HG02763 (cell line): Measurements from ENCODE around the gene POU6F2.
"Not testable (repeated sequence)": the region's sequence is repeated elsewhere in the genome, so short reads cannot be mapped to it uniquely, and the experiment has no call there.

ENCODE experiments used
- ATAC-seq: cut with Tn5 transposase; IDR thresholded peaks from one replicate; pipeline ENCODE4 v1.9.1; 2021; ENCODE audit warnings: mild to moderate bottlenecking, moderate library complexity; ENCODE audit not compliant: unreplicated experiment

POU6F2 gene

DNA sequence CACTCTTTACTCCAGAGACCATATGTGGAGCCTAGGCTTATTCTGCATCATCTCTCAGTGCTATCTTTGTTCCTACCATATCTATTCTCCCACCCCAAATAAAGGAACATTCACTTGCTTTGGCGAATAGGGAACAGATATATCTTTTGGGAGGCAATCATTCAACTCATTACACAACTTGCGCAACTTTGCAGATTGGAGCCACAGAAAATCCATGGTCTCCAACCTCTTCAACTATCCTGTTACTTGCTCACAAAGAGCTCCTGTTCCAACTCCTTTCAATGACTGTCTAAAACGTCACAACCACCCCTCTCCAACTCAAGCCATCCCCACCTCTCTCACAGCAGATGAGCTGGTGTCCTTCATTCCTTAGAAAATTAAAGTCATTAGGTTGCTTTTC, 203.7 kb downstream of the POU6F2 start:
- ATAC-seq, result no peak

DNA sequence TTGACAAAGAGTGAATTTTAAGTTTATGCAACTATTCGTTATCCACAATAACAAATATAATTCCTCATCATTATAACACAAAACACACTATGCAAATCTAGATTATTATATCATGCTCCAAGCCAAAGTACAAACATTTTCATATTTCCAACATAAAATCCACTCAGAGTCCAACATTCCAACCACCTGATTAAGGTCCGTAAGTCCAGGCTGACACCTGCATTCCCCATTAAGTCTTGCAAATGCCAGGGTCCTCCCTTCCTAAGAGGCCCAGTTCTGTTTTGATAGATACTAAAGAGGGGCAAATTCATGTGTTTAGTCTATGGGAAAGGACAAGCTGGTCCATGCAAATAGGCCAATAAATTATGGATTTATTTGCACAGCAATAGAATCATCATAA, 206.1 kb downstream of the POU6F2 start:
- ATAC-seq, result no peak

DNA sequence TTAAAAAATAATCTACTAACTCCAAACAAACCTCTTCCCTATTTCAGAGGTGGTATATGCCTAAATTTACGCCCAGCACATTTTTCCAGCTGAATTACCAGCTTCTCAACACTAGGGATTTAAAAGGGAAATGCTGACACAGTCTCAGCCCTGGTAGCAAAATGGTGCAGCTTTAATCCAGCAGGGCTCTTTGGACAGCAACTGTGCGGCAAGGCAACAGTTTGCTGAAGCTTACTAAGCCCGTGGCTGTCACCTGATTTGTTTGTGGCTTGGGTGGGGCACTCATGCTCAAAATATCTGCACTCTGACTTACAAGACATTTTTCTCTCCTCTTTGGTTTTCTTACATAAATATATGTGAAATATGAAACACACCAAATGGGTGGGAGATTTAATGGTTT, 206.7 kb downstream of the POU6F2 start:
- no peak for ATAC-seq

DNA sequence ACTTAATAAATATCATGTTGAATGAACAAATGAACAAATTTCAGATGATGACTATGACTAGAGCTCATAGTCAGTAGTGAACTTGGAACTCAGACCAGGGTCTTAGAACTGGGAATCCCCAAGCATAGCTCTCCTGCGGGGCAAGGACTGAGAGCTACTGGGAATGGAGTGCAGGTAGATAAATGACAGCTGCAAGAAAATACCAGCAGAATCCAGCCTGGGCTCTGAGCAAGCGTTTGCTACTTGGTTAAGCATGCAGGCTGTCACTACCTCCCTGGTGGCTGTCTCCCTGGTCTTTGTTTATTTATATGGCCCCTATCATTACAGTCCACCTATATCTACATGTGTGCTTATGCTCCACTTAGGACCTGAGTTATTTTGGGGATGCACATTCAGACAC, 208.4 kb downstream of the POU6F2 start:
- ATAC-seq, result no peak

DNA sequence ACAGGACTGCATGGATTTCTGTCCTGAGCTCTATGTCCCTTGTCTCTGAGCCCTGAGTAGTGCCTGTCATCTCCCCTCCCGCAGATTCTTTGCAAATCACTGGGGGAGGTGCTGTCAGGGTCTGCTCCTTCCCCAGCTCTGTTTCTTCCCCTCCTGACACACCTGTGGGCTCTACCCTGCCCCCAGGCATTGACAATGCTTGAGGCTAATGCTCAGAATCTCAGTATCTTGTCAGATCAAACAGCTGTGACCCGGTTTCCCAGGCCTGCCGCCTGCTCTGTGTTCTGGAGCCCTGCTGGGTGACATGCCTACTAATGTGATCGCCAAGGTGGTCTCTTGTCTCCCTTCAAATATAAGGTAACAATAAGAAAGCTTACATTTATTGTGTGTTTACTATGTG, 209.0 kb downstream of the POU6F2 start:
- no peak for ATAC-seq

DNA sequence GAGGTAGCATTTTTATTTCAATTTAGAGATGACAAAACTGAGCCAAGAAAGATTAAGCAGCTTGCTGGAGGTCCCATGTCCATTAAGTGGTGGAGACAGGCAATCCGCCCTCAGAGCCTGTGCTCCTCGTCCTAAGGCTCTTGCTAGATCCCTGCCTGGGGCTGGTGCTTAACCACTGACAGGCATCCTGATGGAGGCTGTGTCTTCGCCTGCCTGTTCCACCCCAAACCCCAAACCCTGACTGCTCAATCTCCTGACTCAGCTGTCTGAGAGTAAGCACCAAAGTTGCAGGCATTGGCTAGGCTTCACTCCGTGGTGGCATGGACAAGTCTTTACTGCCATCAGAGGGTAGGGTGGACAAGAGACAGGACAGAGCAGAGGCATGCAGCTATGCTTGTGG, 209.4 kb downstream of the POU6F2 start:
- ATAC-seq, result no peak

DNA sequence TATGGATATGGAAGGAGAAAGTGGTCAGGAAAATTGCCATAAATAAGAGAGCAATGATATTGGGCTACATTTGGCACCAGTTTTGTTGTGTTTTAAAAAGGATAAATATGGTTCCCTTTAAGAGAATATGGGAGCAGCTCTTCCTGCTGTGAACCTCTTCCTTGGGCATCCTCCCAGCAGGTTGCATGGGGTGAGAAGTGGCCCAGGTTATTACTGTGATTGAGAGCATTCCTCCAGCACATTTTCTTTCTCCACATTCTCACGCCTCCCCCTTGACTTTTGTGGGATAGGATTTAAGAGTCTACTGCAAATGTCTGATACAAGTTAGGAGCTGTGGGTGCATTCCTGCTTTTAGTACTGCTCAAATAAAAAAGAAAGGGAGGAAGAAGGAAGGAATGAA, 214.8 kb downstream of the POU6F2 start:
- no peak for ATAC-seq

DNA sequence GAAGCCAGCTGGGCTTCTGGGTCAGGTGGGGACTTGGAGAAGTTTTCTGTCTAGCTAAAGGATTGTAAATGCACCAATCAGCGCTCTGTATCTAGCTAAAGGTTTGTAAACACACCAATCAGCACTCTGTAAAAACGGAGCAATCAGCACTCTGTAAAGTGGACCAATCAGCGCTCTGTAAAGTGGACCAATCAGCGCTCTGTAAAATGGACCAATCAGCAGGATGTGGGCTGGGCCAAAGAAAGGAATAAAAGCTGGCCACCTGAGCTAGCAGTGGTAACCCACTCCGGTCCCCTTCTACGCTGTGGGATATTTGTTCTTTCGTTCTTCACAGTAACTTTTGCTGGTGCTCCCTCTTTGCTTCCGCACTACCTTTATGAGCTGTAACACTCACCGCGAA, 216.7 kb downstream of the POU6F2 start:
- ATAC-seq, result not testable (repeated sequence)

DNA sequence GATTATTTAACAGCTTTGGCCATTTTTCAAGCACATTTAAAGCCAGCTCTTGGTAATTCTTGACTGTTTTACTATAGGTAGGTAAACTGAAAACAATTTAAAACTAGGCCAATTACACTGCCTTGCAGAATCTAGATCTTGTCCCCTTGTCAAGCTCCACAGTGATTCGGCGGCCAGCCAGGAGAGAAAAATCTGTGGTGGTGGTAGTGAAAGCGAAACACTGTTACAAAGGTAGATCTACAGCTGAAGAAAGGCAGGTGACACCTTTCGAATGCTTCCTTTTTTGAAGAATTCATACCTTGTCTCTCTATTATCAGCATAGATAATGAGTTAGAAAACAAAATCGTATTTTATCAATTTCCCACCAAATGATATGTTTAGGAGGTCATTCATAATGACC, 218.3 kb downstream of the POU6F2 start:
- no peak for ATAC-seq

DNA sequence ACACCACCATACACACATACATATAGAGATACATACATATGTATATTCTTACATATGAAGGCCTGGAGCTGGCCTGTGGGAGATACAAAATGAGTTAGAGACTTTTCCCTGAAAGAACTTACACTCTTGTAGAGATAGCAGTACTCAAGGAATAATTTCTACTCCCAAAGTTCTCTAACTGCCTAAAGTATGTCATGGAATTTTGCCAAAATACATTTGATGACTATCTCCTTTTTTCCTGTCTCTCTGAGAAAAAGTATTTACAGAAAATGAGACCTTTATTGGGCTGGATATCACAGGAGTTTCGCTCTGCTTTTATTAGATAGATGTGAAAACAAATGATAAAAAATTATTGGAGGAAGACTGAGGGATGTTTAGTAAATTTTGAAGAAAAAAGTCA, 220.1 kb downstream of the POU6F2 start:
- no peak for ATAC-seq

DNA sequence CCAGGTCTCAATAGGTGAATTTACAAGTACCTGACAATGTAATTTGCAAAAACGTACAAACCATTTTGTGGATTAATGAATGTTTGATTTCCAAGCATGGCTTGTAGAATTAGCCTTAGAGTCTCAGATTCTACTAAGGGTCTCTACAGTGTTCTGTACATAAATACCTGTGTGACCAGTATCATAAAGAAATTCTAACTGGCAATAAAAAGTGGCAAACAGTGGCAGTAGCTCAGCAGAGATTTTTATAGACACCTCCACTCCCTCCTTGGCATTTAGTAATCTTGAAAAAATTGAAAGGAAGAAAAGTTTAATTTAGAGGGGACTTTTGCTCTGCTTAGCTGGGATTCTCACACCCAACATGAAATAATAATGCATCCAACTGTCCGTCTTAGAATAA, 220.8 kb downstream of the POU6F2 start:
- no peak for ATAC-seq

DNA sequence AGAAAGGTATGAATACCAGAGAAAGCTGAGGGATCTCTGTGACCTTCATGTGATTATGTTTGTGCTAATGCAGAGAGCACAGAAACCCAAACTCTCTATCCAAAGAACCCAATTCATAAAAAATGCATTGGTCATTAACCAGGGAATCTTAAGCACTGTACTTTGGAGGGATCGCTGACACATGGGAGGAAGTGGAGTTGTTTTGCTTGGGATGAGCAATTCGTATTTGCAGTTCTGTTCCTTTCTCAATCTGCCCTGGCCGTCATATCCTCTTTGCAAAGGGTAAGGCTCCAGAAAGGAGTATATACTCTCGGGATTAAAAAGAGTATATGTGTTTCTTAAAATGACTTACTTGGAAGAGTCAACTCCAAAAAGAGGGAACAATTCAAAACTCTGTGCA, 221.3 kb downstream of the POU6F2 start:
- no peak for ATAC-seq

DNA sequence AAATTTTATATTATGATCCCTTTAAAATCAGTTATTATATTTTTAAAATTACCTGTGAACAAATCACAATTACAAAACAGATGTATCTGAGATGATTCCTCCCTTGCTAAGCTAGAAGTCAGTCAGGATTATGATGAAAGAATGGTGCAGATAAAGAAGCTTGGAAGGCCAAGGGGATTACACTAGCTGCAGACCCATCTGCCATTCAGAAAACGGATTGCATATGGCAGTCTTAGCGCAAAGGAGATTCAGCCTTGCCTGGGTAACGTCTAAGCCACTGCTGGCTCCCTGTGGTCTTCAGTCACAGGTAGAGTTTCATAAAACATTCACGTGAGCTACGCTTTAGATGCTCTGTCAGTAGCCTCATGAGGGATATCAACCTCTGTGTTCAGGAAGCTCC, 222.2 kb downstream of the POU6F2 start:
- ATAC-seq, result no peak

DNA sequence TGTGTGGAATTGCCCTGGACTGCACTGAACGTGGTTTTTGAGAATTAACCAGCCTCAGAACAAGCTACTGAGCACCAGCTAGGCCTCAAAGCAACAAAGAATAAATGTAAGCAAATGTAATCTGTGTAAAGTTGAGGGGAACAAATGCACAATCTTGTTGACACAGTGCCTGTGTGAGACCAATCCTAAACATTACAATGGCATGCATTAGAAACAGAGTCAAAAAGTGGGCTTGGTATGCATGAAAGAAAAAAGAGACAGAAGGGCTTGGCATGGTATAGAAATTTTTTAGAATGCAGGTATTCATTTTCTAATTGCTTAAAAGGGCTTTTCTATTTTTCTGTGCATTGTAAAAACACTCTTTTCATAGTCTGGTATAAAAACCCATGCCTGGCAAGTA, 224.3 kb downstream of the POU6F2 start:
- ATAC-seq, result no peak

DNA sequence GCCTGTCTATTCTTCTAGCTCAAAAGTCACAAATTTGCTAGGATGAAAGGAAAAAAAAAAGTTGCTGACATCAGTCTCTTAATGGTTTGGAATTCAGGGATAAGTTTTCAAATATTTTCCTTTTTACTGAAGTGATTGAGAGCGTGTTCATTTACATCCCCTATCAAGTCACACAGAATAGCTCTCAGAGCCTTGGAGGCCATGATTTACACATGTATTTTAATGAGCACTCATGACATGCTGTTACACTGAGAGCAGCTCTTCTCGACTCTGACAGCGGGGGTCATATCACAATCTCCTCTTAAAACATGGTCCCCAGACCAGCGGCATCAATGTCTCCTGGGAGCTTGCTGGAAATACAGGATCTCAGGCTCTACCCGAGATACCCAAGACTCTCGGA, 232.7 kb downstream of the POU6F2 start:
- ATAC-seq, result no peak

DNA sequence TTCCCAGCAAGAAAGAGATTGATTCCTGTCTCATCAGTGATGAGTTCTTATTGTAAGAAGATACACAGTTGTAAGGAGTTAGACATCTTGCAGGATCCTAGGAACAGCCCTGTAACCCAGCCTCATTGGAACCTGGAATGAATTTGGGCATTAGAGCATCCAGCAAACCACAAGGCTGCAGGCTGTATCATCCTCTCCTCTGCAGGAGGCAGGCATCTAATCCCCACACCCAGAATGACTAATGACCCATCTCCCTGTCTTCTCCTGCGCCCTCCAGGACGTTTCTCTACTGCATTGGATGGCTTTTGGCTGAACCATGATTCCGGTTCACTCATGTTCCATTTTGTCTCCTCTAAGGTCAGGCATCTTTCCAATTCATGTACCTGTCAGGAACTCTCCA, 233.9 kb downstream of the POU6F2 start:
- ATAC-seq, result no peak

DNA sequence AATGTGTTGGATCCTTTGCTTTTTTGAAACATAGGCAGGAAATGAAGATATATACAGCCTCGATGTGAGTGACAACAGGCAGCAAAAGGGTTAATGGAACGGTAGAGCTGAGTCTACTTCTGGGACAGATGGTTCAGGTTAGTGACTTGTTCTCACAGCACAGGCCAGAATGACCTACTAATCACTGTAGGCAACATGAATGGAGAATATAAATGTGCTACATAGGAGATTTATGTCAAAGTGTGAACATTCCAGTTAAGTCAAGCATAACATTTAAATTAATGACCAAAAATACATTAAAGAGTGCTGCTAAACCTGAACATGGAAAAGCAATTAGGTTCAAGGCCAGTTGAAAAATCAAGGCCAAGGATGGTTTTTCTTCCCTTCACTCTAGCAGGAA, 235.2 kb downstream of the POU6F2 start:
- ATAC-seq, result no peak

DNA sequence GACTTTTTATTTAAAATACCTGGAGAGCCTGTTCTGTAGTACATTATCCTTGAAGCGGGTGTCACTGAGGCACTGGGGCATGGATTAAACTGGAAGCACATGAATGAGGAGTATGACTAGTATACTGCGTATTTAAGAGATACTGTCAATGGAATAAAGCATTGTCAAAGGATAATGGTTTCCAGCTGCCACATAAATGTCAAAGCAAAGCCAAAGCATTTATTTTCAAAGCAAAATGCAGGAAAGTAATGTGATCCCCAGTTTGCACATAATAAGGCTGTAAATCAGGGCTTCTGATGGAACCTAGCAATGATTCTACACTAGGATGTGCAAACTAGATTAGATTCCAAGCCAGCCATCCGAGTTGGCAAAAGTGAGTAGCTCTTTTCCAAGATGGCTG, 240.1 kb downstream of the POU6F2 start:
- no peak for ATAC-seq

DNA sequence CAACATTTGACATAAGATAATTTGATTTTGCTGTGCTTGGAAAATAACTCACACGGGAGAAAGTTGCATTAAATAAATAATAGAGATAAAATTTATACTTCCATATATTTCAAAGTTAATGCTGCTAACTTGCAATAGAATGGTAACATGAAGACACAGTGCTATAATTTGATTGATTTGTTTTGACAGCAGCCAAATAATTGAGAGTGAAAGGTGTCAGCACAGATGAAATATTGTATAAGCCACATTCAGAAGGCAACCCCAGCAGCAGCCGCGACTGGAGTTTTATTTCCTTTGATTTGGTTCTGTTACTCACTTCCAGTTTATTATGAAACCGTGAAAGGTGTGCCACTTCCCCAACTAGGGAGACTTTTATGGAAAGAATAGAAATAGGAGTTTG, 242.2 kb downstream of the POU6F2 start:
- no peak for ATAC-seq

DNA sequence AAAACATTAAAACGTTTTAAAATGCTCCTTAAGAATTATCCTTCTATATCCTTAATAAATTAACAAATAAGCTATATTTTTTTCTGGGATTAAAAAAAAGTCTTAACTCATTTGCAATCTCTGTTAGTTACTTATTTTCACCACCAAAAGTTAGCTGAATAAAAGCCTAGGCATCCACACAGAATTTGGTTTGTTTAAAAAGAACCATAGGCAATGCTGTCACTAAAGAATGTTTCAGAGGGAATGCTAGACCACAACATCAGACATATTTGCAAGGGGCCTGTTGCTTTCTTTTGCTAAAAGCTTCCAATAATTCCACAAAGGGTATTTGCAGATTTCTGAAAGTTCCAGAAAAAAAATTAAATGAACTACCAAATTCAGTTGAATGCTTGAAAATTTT, 244.2 kb downstream of the POU6F2 start:
- ATAC-seq, result no peak

DNA sequence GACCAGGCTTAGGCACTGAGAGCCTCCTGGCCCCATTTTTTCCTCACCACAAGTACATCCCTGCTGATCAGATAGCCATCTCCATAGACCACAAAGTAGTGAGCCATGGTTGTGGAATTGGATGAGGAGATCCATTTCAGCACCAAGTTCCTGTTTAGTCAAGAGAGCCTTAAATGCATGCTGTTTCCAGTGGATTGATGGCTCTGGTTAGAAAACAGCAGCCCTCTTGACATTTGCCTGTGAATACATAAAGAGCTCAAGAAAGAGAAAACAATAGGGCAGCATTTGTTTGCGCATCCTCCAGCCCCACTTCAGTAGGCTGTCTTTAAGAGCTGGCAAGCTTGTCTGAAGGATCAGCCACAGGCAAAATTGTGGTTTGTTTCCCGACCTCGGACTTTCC, 251.2 kb downstream of the POU6F2 start:
- ATAC-seq, result no peak

DNA sequence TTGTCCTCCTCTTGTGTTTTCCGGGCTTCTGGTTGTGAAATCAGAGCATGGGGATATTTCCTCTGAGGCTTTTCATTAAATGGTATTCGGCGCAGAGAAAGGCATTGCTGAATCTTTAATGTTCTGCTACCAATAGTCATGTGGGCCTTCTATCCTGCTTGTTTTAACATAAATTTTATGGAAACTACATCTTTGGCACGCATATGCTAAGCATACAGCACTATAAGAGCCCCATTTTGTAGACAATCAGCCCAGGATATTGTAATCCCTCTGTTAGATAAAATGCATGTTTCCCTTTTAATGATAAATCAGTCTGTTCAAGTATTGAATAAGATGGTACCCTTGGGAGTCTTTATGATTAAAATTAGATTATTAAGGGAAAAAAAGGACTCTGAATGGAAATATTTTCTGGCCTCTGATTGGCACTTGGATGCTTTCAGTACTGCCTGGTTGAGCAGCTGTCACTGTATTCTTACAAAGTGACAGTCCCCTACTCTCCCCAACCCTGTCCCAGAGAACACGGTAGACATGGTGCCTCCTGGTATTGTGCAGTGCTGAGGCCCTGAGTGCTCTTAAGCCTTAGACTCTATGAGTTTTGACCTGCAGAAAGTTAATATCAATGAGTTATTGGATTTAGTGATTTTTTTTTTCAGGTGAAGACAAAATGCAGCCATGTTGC, 256.3 kb downstream of the POU6F2 start:
- no peak for ATAC-seq

DNA sequence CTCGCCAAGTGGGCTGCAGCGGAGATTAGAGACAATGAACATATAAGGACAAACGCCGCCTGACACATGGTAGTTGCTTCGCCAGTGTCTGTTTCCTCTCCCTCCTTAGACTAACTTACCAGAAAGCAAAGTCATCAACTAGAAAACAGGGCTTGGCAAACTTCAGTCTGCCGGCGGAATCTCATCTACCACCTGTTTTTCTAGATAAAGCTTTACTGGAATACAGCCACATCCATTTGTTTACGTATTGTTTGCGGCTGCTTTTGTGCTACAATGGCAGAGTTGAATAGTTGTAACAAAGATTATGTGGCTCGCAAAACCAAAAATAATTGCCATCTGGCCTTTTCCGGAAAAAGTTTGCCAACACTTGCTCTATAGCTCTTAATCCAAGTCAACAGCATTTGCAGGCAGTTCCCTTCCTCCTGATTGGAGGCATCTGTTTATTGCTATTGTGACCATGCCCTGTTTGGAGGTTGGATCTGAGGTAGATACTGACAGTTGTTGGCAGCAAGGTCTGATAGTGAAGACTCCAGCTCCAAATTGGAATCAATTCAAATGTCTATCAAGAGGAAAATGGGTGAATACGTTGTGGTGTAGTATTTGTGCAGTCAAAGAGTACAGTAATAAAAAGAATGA, 260.6 kb downstream of the POU6F2 start:
- ATAC-seq, result no peak
